CD4-positive, alpha-beta memory T cell (primary cell): ENCODE results near the gene TRMT112. TPM values are rescaled to one million over a fixed set of nuclear protein-coding genes. Genes with fewer than 3 reads are reported as not detected.

Experiments used
- CTCF ChIA-PET: fragments of 350-600 bp; sonication (Branson Sonifier 250); formaldehyde crosslinking; loops from one replicate; lab custom pipeline; 2021; ENCODE audit warnings: inconsistent platforms; ENCODE audit not compliant: partially characterized antibody; lab: Charles Lee
- POLR2A ChIA-PET: fragments of 350-600 bp; sonication (Branson Sonifier 250); formaldehyde crosslinking; loops from one replicate; lab custom pipeline; 2021; ENCODE audit not compliant: partially characterized antibody; lab: Charles Lee
- DNase-seq, 5 donors: peaks; one replicate each; pipeline versions ENCODE4 v3.0.0 to v3.0.0-alpha.2; 2020 to 2022; ENCODE audit warnings: mixed read lengths in 1 of 5
- H3K27ac ChIP-seq: one replicate; pipeline ENCODE4 v1.7.0; 2013; ENCODE audit warnings: low read depth, low read length
- H3K27me3 ChIP-seq: 2 replicates; pipeline ENCODE4 v1.7.0; 2013; ENCODE audit warnings: mild to moderate bottlenecking, low read length, moderate library complexity; ENCODE audit not compliant: insufficient read depth
- H3K36me3 ChIP-seq: 2 replicates; pipeline ENCODE4 v1.7.0; 2013; ENCODE audit warnings: mild to moderate bottlenecking, low read length, moderate library complexity; ENCODE audit not compliant: insufficient read depth
- H3K4me1 ChIP-seq: 2 replicates; pipeline ENCODE4 v1.7.0; 2013; ENCODE audit warnings: mild to moderate bottlenecking, low read length, moderate library complexity; ENCODE audit not compliant: insufficient read depth
- H3K4me3 ChIP-seq, 2 donors: one replicate each; pipeline ENCODE4 v1.7.0; 2013; ENCODE audit warnings: low read length in 2 of 2, mild to moderate bottlenecking in 1 of 2
- H3K9me3 ChIP-seq, 2 donors: one replicate each; pipeline ENCODE4 v1.7.0; 2013; ENCODE audit warnings: low read length in 2 of 2, control low read depth in 1 of 2; ENCODE audit not compliant: control insufficient read depth in 1 of 2
- H3K27ac Mint-ChIP-seq, 7 donors: one replicate each; pipeline ENCODE4 v1.8.0; 2020 to 2021; ENCODE audit warnings: mixed read lengths in 7 of 7, mild to moderate bottlenecking in 6 of 7, inconsistent platforms in 3 of 7, moderate library complexity in 3 of 7
- H3K27me3 Mint-ChIP-seq, 2 donors: one replicate each; pipeline ENCODE4 v1.8.0; 2020 to 2021; ENCODE audit warnings: mixed read lengths in 2 of 2
- H3K36me3 Mint-ChIP-seq, 2 donors: one replicate each; pipeline ENCODE4 v1.8.0; 2020 to 2021; ENCODE audit warnings: mixed read lengths in 2 of 2, inconsistent platforms in 1 of 2, mild to moderate bottlenecking in 1 of 2
- H3K4me1 Mint-ChIP-seq, 4 donors: one replicate each; pipeline ENCODE4 v1.8.0; 2020 to 2021; ENCODE audit warnings: mixed read lengths in 4 of 4, mild to moderate bottlenecking in 1 of 4
- H3K4me3 Mint-ChIP-seq, 8 donors: one replicate each; pipeline ENCODE4 v1.8.0; 2020 to 2021; ENCODE audit warnings: mixed read lengths in 8 of 8, mild to moderate bottlenecking in 7 of 8, moderate library complexity in 6 of 8, inconsistent platforms in 3 of 8
- H3K9me3 Mint-ChIP-seq, 8 donors: one replicate each; pipeline ENCODE4 v1.8.0; 2020 to 2021; ENCODE audit warnings: mixed read lengths in 8 of 8, mild to moderate bottlenecking in 5 of 8, inconsistent platforms in 3 of 8, moderate library complexity in 1 of 8
- intact Hi-C: fragments of 100-400 bp; cut with micrococcal nuclease; formaldehyde crosslinking; loops from one replicate; pipeline ENCODE4 v1.15.1; 2023
- polyA plus RNA-seq, 2 donors: library from polyadenylated mRNA; unstranded; fragments of 300-500 nt; fragmentation: Illumina TruSeq; gene quantifications; one replicate each; pipeline ENCODE4 v1.2.3, GENCODE V29; 2021
- total RNA-seq, 2 experiments: library from RNA; stranded (reverse); gene quantifications; one replicate each; pipeline ENCODE4 v1.2.3, GENCODE V29; 2021

The TRMT112 gene
- total and polyA plus RNA-seq, 4 experiments from 2014 or later = 171 to 516 (median 294) TPM

DNA sequence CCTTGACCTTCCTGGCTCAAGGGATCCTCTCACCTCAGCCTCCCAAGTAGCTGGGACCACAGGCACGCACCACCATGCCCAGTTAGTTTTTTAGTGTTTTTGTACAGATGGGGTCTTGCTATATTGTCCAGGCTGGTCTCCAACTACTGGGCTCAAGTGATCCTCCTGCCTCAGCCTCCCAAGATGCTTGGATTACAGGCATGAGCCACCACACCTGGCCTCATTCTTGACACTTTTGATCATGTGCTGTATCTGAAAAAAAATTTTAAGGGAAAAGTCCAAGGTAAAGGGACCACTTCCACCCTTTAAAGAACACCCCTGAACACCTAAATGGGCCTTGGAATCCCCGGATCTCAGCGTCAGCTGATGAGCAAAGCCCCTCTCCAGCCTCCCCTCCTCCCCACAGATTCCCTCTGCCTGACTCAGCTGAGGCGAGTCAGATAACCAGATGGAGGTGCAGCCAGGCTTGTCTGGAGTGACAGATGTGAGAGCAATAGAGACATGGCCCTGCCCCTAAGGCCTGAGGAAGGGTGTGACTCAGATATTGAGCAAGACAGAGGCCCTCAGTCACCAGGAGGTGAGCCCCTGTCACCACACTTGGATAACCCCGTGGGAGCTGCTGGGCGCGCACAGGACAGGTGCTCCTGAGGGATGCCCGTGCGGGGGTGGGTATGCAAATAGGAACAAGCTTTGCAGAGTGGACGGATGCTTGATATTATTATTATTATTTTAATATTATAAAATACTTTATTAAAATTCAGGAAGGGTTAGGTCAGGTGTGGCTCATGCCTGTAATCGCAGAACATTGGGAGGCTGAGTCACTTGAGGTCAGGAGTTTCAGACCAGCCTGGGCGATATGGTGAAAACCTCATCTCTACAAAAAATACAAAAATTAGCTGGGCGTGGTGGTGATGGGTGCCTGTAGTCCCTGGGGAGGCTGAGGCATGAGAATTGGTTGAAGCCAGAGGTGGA is 17.7 kb upstream of the TRMT112 start:
- H3K9me3 ChIP-seq = no peaks in the 10 kb centered on the region
- no peak overlapping the region for H3K27ac ChIP-seq
- peaks cover 25% of the 10 kb centered on the region for H3K4me1 ChIP-seq
- Mint-ChIP-seq H3K27ac (peak overlapping the region in 1 of 7 donors; percentile 57), H3K36me3 (peaks cover 12 to 29% of the 10 kb centered on the region in 2 donors), H3K4me1 (peaks cover 18 to 33% (median 27%) of the 10 kb centered on the region in 4 donors), H3K9me3 (no peaks in the 10 kb centered on the region), H3K27me3 (no peaks in the 10 kb centered on the region), H3K4me3 (no peak overlapping the region)
- no peaks in the 10 kb centered on the region for H3K36me3 ChIP-seq
- no peaks in the 10 kb centered on the region for H3K27me3 ChIP-seq
- intact Hi-C loops = no loop called here
- DNase-seq = no peak
- ChIA-PET CTCF (interaction anchor here (0.6 to 0.7 kb wide), 2 partner anchors 131 to 1943 kb away, joined by 3 read pairs; no protein-coding TSS in a partner anchor), POLR2A (interaction anchor here (9.7 kb wide), 1 partner anchor 18 kb away, joined by 153 read pairs; the partner anchor contains the start of genes PRDX5 and TRMT112)
- H3K4me3 ChIP-seq = no peak overlapping the region

- peak overlapping the region in 1 of 8 donors; percentile 14 for H3K4me3 Mint-ChIP-seq
- Histone ChIP-seq H3K9me3 (no peaks in the 10 kb centered on the region), H3K4me1 (peaks cover 12% of the 10 kb centered on the region), H3K4me3 (no peak overlapping the region), H3K36me3 (no peaks in the 10 kb centered on the region), H3K27ac (no peak overlapping the region), H3K27me3 (no peaks in the 10 kb centered on the region)
- ChIA-PET CTCF (interaction anchor here (1.3 to 3.8 kb wide), 2 partner anchors 16 to 33 kb away, joined by 5 to 49 read pairs; partner anchors contain the start of genes PRDX5 and TRMT112), POLR2A (no interaction called here)
- peak overlapping the region in 1 of 7 donors; percentile 5 for H3K27ac Mint-ChIP-seq
- H3K9me3 Mint-ChIP-seq = no peaks in the 10 kb centered on the region
- no peak for DNase-seq
- peaks cover 6 to 20% (median 15%) of the 10 kb centered on the region in 4 donors for H3K4me1 Mint-ChIP-seq
- peaks cover 12 to 17% of the 10 kb centered on the region in 2 donors for H3K36me3 Mint-ChIP-seq
- H3K27me3 Mint-ChIP-seq = no peaks in the 10 kb centered on the region
- intact Hi-C loops = no loop called here
Observed at GRCh38 chr11:64333556-64333955, 16.2 kb upstream of the TRMT112 start.

GRCh38 chr11:64331569-64332371 is 14.4 kb upstream of the TRMT112 start:
- H3K27ac ChIP-seq = no peak overlapping the region
- H3K27me3 ChIP-seq = no peaks in the 10 kb centered on the region
- H3K4me3 Mint-ChIP-seq = peak overlapping the region in 4 of 8 donors; percentile 7 to 38 (median 36)
- peaks cover 4 to 5% of the 10 kb centered on the region in 2 donors for H3K36me3 Mint-ChIP-seq
- no peaks in the 10 kb centered on the region for H3K27me3 Mint-ChIP-seq
- no peaks in the 10 kb centered on the region for H3K36me3 ChIP-seq
- peaks cover 12% of the 10 kb centered on the region for H3K4me1 ChIP-seq
- H3K9me3 ChIP-seq = no peaks in the 10 kb centered on the region
- ChIA-PET CTCF (interaction anchor here (0.7 to 3.8 kb wide), 11 partner anchors 8 to 127 kb away, joined by 3 to 49 read pairs (median 4); partner anchors contain the start of genes CCDC88B, FERMT3, PRDX5 and TRMT112), POLR2A (interaction anchor here (0.8 to 2.2 kb wide), 6 partner anchors 8 to 127 kb away, joined by 3 to 31 read pairs (median 4); partner anchors contain the start of genes BAD, CCDC88B, ESRRA and FERMT3)
- no peaks in the 10 kb centered on the region for H3K9me3 Mint-ChIP-seq
- H3K4me1 Mint-ChIP-seq = peaks cover 5 to 11% (median 8%) of the 10 kb centered on the region in 4 donors
- peak overlapping the region; percentile 11 to 92 (median 71) for H3K27ac Mint-ChIP-seq
- intact Hi-C loops = loop anchor here (1.0 kb wide), 2 partner anchors 13 to 127 kb away; partner anchors contain the start of gene PRDX5
- H3K4me3 ChIP-seq = no peak overlapping the region
- peak; percentile 47 to 73 (median 54) for DNase-seq

DNA sequence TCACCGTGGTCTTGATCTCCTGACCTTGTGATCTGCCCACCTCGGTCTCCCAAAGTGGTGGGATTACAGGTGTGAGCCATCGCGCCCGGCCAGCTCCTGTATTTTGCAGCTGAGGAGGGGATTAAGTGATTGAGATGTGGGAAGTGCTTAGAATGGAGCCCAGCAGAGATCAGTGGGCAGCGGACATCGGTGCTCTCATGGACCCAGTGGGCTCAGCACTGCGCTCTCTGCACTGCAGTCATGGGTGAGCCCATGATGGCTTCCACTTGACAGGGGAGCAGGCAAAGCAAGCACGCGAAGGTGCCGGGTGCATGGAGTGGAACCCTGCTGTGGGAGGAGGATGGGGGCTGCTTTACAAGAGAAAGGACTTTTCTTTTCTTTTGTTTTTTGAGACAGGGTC is 13.5 kb upstream of the TRMT112 start:
- POLR2A ChIA-PET = interaction anchor here (0.6 to 2.2 kb wide), 7 partner anchors 9 to 1167 kb away, joined by 3 to 31 read pairs (median 4); partner anchors contain the start of genes CCDC88B, ESRRA, FERMT3 and PRDX5
- no peak for DNase-seq
- H3K4me1 ChIP-seq = peaks cover 12% of the 10 kb centered on the region
- Mint-ChIP-seq H3K4me3 (no peak overlapping the region), H3K9me3 (no peaks in the 10 kb centered on the region), H3K4me1 (peaks cover 5 to 9% (median 8%) of the 10 kb centered on the region in 4 donors), H3K36me3 (peaks cover 4 to 5% of the 10 kb centered on the region in 2 donors), H3K27ac (no peak overlapping the region), H3K27me3 (no peaks in the 10 kb centered on the region)
- no peaks in the 10 kb centered on the region for H3K36me3 ChIP-seq
- H3K27me3 ChIP-seq = no peaks in the 10 kb centered on the region
- CTCF ChIA-PET = interaction anchor here (0.7 to 3.8 kb wide), 10 partner anchors 9 to 126 kb away, joined by 3 to 49 read pairs (median 4); partner anchors contain the start of genes FERMT3, PRDX5 and TRMT112
- H3K4me3 ChIP-seq = no peak overlapping the region
- no peaks in the 10 kb centered on the region for H3K9me3 ChIP-seq
- H3K27ac ChIP-seq = no peak overlapping the region
- intact Hi-C loops = loop anchor here (1.0 kb wide), 2 partner anchors 13 to 127 kb away; partner anchors contain the start of gene PRDX5

DNA sequence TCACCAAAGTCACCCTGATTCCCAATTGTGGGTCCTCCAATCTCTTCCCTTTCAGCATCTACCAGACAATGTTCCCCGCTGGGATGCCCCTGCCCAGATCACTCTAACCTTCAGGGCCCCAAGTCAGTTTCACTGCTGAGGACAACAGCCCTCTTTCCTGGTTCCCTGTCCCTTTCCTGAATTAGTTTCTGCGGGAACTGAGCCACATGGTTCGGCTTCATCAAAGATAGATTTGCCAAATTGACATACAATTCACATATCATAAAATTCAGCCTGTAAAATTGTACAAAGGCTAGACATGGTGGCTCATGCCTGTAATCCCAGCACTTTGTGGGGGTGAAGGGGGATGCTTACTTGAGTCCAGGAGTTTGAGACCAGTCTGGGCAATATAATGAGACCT is 10.6 kb upstream of the TRMT112 start:
- ChIA-PET CTCF (interaction anchor here (0.7 kb wide), 1 partner anchor 1761 kb away, joined by 3 read pairs; no protein-coding TSS in a partner anchor), POLR2A (no interaction called here)
- Histone ChIP-seq H3K27me3 (no peaks in the 10 kb centered on the region), H3K27ac (no peak overlapping the region), H3K36me3 (no peaks in the 10 kb centered on the region), H3K4me3 (no peak overlapping the region), H3K4me1 (peaks cover 12% of the 10 kb centered on the region), H3K9me3 (no peaks in the 10 kb centered on the region)
- intact Hi-C loops = no loop called here
- DNase-seq = no peak
- no peaks in the 10 kb centered on the region for H3K36me3 Mint-ChIP-seq
- H3K4me3 Mint-ChIP-seq = no peak overlapping the region
- H3K4me1 Mint-ChIP-seq = peaks cover 5 to 8% (median 7%) of the 10 kb centered on the region in 4 donors
- H3K27me3 Mint-ChIP-seq = no peaks in the 10 kb centered on the region
- H3K27ac Mint-ChIP-seq = no peak overlapping the region
- no peaks in the 10 kb centered on the region for H3K9me3 Mint-ChIP-seq

DNA sequence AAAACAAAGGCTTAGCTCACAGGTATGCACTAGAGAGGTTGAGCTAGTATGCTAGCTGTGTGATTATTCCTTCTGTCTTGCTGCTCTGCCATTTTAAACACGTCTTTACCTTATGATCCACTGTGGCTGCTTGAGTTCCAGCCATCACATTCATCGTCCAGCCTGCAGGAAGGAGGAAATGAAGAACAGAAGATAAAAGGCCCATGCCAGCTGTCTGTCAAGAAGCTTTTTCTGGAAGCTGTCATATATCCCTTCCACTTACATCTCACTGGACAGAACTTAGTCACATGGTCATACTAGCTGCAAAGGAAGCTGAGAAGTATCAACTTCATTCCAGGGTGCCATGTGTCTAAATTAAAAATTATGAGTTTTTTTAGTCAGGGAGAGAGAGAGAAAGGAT is 10.0 kb upstream of the TRMT112 start:
- H3K27ac ChIP-seq = no peak overlapping the region
- H3K27me3 ChIP-seq = no peaks in the 10 kb centered on the region
- ChIA-PET CTCF (interaction anchor here (1.0 kb wide), 1 partner anchor 9 kb away, joined by 7 read pairs; the partner anchor contains the start of gene PRDX5), POLR2A (no interaction called here)
- Mint-ChIP-seq H3K27ac (no peak overlapping the region), H3K9me3 (no peaks in the 10 kb centered on the region), H3K36me3 (no peaks in the 10 kb centered on the region), H3K4me1 (peaks cover 5 to 8% (median 7%) of the 10 kb centered on the region in 4 donors), H3K27me3 (no peaks in the 10 kb centered on the region), H3K4me3 (no peak overlapping the region)
- intact Hi-C loops = no loop called here
- H3K9me3 ChIP-seq = no peaks in the 10 kb centered on the region
- peaks cover 12% of the 10 kb centered on the region for H3K4me1 ChIP-seq
- no peak for DNase-seq
- H3K4me3 ChIP-seq = no peak overlapping the region
- no peaks in the 10 kb centered on the region for H3K36me3 ChIP-seq
